ENCODE measurements around the gene TP63.

- TF ChIP-seq CTCF (conservative IDR thresholded peaks at IDR 0.05; ENCODE audit: low read depth, low read length) (no peak), EZH2 (IDR thresholded peaks at IDR 0.05; ENCODE audit: borderline replicate concordance, low read depth, low read length, poor library complexity, severe bottlenecking) (no peak)
These were observed 113.0 kb downstream of the TP63 start for GRCh38 chr3:189744235-189744634.
